Calu3 (cell line): ENCODE data around the gene HSD17B12. TPM values are rescaled to one million over a fixed set of nuclear protein-coding genes. Genes with fewer than 3 reads are reported as not detected.

Source experiments
- BruUV-seq: library from RNA; stranded (reverse); fragments of 400-500 nt; replicated peaks from 2 replicates; lab custom pipeline; 2021; lab: Mats Ljungman, UMichigan
- CTCF ChIA-PET: fragments of 300-600 bp; sonication (Branson Sonifier 250); formaldehyde crosslinking; loops from one replicate; lab custom pipeline; 2022; ENCODE audit warnings: antibody characterized with exemption; lab: Charles Lee
- DNase-seq: peaks from one replicate; pipeline ENCODE4 v3.0.0; 2022
- H3K27ac Mint-ChIP-seq: one replicate; pipeline ENCODE4 v1.8.0; 2022; ENCODE audit warnings: mixed read lengths; ENCODE audit not compliant: unreplicated experiment
- H3K27me3 Mint-ChIP-seq: one replicate; pipeline ENCODE4 v1.8.0; 2022; ENCODE audit warnings: mixed read lengths; ENCODE audit not compliant: unreplicated experiment
- H3K36me3 Mint-ChIP-seq: one replicate; pipeline ENCODE4 v1.8.0; 2022; ENCODE audit warnings: mild to moderate bottlenecking, moderate library complexity, mixed read lengths; ENCODE audit not compliant: insufficient read depth, unreplicated experiment
- H3K4me1 Mint-ChIP-seq: one replicate; pipeline ENCODE4 v1.8.0; 2022; ENCODE audit warnings: mild to moderate bottlenecking, low read depth, mixed read lengths; ENCODE audit not compliant: unreplicated experiment
- H3K4me3 Mint-ChIP-seq: one replicate; pipeline ENCODE4 v1.8.0; 2022; ENCODE audit warnings: mild to moderate bottlenecking, low read depth, moderate library complexity, mixed read lengths; ENCODE audit not compliant: unreplicated experiment
- H3K9me3 Mint-ChIP-seq: one replicate; pipeline ENCODE4 v1.8.0; 2022; ENCODE audit warnings: low read depth, mixed read lengths; ENCODE audit not compliant: unreplicated experiment
- intact Hi-C: fragments of 100-400 bp; cut with micrococcal nuclease; formaldehyde crosslinking; loops from one replicate; pipeline ENCODE4 v1.10.0; 2022; ENCODE audit not compliant: unreplicated experiment
- total RNA-seq: library from RNA; stranded (reverse); gene quantifications from 2 replicates; pipeline ENCODE4 v1.2.3, GENCODE V29; 2022
- TF ChIP-seq, protein P1 (sequence below): fragments of 200-600 bp; IDR thresholded peaks from one replicate; pipeline ENCODE4 v1.8.0; 2022; ENCODE audit warnings: antibody characterized with exemption; ENCODE audit not compliant: unreplicated experiment

The HSD17B12 gene
- total RNA-seq, 1 experiment from 2014 or later = 114 TPM

- no peaks in the 10 kb centered on the region for H3K4me1 Mint-ChIP-seq
- H3K27me3 Mint-ChIP-seq = no peaks in the 10 kb centered on the region
- BruUV-seq = no TSS peak
- CTCF ChIA-PET = no interaction called here
- no peak for DNase-seq
- H3K4me3 Mint-ChIP-seq = no peak overlapping the region
- H3K36me3 Mint-ChIP-seq = peaks cover 7% of the 10 kb centered on the region
- no peaks in the 10 kb centered on the region for H3K9me3 Mint-ChIP-seq
- intact Hi-C loops = no loop called here
- no peak overlapping the region for H3K27ac Mint-ChIP-seq
- TF ChIP-seq, protein P1, sequence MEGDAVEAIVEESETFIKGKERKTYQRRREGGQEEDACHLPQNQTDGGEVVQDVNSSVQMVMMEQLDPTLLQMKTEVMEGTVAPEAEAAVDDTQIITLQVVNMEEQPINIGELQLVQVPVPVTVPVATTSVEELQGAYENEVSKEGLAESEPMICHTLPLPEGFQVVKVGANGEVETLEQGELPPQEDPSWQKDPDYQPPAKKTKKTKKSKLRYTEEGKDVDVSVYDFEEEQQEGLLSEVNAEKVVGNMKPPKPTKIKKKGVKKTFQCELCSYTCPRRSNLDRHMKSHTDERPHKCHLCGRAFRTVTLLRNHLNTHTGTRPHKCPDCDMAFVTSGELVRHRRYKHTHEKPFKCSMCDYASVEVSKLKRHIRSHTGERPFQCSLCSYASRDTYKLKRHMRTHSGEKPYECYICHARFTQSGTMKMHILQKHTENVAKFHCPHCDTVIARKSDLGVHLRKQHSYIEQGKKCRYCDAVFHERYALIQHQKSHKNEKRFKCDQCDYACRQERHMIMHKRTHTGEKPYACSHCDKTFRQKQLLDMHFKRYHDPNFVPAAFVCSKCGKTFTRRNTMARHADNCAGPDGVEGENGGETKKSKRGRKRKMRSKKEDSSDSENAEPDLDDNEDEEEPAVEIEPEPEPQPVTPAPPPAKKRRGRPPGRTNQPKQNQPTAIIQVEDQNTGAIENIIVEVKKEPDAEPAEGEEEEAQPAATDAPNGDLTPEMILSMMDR = no peak
These were observed 180.6 kb downstream of the HSD17B12 start for GRCh38 chr11:43861141-43861540.

- peaks cover 9% of the 10 kb centered on the region for H3K27me3 Mint-ChIP-seq
- CTCF ChIA-PET = interaction anchor here (0.8 kb wide), 1 partner anchor 247 kb away, joined by 4 read pairs; no protein-coding TSS in a partner anchor
- no peak overlapping the region for H3K4me3 Mint-ChIP-seq
- TF ChIP-seq, protein P1 = no peak
- no peaks in the 10 kb centered on the region for H3K36me3 Mint-ChIP-seq
- intact Hi-C loops = no loop called here
- no TSS peak for BruUV-seq
- no peak for DNase-seq
- no peak overlapping the region for H3K27ac Mint-ChIP-seq
- no peaks in the 10 kb centered on the region for H3K9me3 Mint-ChIP-seq
- H3K4me1 Mint-ChIP-seq = peaks cover 10% of the 10 kb centered on the region
These were observed 186.0 kb downstream of the HSD17B12 start for GRCh38 chr11:43866520-43866919.

DNA sequence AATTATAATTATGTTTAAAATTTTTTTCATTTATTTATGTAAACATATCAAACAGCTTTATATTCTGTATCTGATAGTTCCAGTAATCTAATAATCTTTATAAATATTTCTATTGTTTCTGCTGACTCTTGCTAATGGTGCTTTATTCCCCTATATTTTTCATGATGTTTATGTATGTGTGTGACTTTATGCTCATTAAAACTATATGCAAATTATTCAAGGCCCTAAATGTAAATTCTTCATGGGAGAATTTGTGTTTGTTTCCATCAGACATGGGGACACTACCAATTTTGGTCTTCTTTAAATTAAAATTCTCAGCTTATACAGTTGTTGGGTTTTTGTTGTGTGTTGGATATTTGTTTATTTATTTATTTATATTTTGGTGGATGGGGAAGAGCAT, 186.4 kb downstream of the HSD17B12 start:
- TF ChIP-seq, protein P1 = no peak
- H3K36me3 Mint-ChIP-seq = no peaks in the 10 kb centered on the region
- peaks cover 10% of the 10 kb centered on the region for H3K4me1 Mint-ChIP-seq
- intact Hi-C loops = no loop called here
- DNase-seq = no peak
- H3K27me3 Mint-ChIP-seq = peaks cover 14% of the 10 kb centered on the region
- H3K4me3 Mint-ChIP-seq = no peak overlapping the region
- no peak overlapping the region for H3K27ac Mint-ChIP-seq
- no peaks in the 10 kb centered on the region for H3K9me3 Mint-ChIP-seq
- no TSS peak for BruUV-seq
- CTCF ChIA-PET = interaction anchor here (0.8 kb wide), 1 partner anchor 247 kb away, joined by 4 read pairs; no protein-coding TSS in a partner anchor

GRCh38 chr11:43868852-43869567, 188.5 kb downstream of the HSD17B12 start:
- H3K4me3 Mint-ChIP-seq = no peak overlapping the region
- no peaks in the 10 kb centered on the region for H3K9me3 Mint-ChIP-seq
- no peak for DNase-seq
- peaks cover 34% of the 10 kb centered on the region for H3K27me3 Mint-ChIP-seq
- intact Hi-C loops = no loop called here
- TF ChIP-seq, protein P1 = no peak
- peaks cover 10% of the 10 kb centered on the region for H3K4me1 Mint-ChIP-seq
- no peaks in the 10 kb centered on the region for H3K36me3 Mint-ChIP-seq
- CTCF ChIA-PET = no interaction called here
- BruUV-seq = no TSS peak
- peak overlapping the region; percentile 46 for H3K27ac Mint-ChIP-seq
